Activated CD4-positive, alpha-beta T cell treated with anti-CD3 and anti-CD28 coated beads, Interleukin-2, amount 50 U/mL, for 16 hours (primary cell): Measurements from ENCODE around the gene TAPBP.
"Not testable (repeated sequence)": the region's sequence is repeated elsewhere in the genome, so short reads cannot be mapped to it uniquely, and the experiment has no call there.

ENCODE experiments used
- DNase-seq: peaks from one replicate; pipeline ENCODE4 v3.0.0-alpha.2; 2020

Gene TAPBP

DNA sequence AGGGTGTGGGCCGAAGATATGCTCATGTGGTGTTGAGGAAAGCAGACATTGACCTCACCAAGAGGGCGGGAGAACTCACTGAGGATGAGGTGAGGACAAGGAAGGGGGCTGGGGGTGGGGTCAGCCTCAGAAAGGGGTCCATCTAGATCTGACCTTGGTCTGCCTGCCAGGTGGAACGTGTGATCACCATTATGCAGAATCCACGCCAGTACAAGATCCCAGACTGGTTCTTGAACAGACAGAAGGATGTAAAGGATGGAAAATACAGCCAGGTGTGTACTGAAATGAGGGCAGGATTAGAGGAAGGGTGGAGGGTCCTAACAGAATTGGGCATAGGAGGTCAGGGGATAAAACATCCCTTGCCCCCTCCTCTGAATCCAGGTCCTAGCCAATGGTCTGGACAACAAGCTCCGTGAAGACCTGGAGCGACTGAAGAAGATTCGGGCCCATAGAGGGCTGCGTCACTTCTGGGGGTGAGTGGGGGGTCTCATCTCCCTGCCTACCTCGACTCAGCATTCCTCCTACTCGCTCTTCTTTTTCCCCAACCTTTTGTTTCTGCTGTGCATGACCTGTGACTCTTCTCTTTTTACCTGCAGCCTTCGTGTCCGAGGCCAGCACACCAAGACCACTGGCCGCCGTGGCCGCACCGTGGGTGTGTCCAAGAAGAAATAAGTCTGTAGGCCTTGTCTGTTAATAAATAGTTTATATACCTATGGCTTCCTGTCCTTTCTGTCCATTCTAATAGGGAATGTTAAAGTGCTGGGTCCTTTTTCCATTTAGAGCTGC lies 37.9 kb downstream of the TAPBP start:
- not testable (repeated sequence) for DNase-seq

DNA sequence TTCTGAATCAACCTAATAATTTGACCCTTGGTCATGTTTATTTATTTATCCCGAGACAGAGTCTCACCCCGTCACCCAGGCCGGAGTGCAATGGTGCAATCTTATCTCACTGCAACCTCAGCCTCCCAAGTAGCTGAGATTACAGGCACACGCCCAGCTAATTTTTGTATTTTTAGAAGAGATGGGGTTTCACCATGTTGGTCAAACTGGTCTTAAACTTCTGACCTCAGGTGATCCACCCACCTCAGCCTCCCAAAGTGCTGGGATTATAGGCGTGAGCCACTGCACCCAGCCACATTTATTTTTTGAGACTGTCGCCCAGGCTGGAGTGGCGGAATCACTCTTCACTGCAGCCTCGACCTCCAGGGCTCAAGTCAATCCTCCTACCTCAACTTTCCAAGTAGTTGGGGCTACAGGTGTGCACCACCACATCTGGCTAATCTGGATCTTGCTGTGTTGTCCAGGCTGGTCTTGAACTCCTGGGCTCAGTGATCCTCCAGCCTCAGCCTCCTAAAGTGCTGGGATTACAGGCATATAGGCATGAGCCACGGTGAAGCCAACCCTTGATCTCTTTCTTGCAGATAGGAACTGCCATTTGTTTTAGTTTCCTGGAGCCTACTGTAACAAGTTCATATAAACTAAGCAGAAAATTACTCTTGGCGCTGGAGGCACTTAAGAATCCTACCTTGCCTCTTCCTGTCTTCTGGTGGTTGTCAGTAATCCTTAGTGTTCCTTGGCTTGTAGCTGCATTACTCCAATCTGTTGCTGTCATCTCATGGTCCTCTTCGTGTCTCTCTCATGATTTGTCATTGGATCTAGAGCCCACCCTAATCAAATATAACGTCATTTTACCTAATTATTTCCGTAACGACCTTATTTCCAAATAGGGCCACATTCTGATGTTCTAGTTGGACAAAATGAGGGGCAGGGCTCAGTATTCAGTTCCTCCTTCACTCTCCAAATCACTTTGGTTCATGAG lies 39.7 kb downstream of the TAPBP start:
- no peak for DNase-seq

DNA sequence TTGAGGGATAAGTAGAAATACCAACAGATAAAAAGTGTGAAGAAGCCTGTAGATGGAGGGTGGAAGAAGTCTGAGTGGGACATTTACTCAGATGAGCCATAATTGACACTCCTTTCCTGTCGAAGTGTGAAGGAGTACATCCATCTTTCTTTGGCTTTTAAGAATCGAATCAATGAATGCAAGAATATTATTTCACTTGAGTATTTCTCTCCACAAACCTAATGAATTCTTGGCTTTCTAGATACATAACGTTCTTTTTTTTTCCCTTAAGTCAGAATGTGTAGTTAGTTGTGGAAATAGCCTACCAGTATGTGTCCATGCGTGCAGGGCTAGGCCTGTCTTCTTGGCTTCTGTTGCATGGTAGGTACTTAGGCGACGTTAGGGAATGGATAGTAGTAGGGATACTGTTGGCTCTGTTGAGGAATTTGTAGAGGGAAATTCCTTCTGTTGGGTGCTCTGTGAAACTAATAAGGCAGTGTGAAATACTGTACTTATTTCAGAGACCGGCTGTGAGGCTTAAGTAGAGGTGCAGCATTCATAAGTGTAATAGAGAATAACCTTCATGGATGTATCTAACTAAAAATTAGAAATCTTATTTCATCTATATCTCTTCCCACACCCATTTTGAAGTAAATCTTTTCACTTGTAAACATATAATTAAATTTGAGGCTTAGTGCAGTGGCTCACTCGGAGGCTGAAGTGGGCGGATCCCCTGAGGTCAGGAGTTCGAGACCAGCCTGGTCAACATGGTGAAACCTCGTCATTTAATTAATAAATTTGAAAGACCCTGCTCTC lies 40.6 kb downstream of the TAPBP start:
- DNase-seq = no peak

- DNase-seq = no peak
Observed at GRCh38 chr6:33272275-33273128, 41.4 kb downstream of the TAPBP start.

- peak; percentile 97 for DNase-seq
Observed at GRCh38 chr6:33271468-33272274, 42.2 kb downstream of the TAPBP start, which contains the start of the genes RPS18 and VPS52. TSS of gene RPS18 (plus strand) at chr6:33272075. CDS start at chr6:33272120, 45 bp downstream. TSS of gene VPS52 (minus strand) at chr6:33271876. CDS start at chr6:33271675, 201 bp downstream.

GRCh38 chr6:33271117-33271467 lies 42.8 kb downstream of the TAPBP start:
- no peak for DNase-seq

DNA sequence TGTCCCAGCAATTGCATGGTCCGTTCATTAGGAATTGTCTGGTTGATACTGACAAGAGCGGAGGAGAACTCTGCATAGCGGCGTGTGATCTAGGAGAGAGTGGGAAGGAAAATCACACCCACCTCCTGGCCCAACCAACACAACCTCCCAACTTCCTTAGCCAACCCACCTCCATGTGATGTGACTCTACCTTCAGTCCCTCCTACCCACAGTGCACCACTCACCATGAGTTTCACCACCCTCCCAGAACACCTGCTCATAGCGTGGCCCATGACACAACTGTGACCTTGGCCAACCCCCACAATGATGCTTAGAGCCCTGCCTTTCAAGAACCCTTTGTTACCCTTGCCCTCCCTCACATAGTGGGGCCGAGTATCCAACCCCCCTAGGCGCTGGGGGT lies 49.9 kb downstream of the TAPBP start:
- DNase-seq = no peak

- DNase-seq = not testable (repeated sequence)
Observed at GRCh38 chr6:33262490-33262889, 51.4 kb downstream of the TAPBP start.

DNA sequence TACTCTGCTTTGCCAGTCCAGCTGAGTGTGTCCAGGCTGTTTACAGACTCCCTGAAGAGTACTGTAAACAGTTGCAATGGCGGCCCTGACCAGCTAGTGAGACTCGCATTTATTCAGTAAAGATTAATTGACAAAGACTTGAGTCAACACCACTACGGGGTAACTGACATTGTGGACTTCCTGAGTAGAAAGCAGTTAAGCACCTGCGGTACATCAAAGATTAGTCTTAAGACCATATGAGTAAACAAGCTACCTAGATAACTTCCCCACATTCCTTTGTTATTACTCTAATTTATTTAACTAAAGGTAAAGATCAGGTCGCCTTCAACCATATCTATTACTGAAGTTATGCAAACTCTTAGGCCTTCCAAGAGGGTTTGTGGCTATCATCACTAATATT lies 54.8 kb downstream of the TAPBP start:
- DNase-seq = no peak

- DNase-seq = no peak
Observed at GRCh38 chr6:33254591-33254990, 59.3 kb downstream of the TAPBP start.

- DNase-seq = no peak
Observed at GRCh38 chr6:33252759-33253158, 61.1 kb downstream of the TAPBP start.

GRCh38 chr6:33251395-33252012 lies 62.4 kb downstream of the TAPBP start:
- DNase-seq = peak; percentile 9

GRCh38 chr6:33250731-33251130 lies 63.1 kb downstream of the TAPBP start:
- DNase-seq = no peak

DNA sequence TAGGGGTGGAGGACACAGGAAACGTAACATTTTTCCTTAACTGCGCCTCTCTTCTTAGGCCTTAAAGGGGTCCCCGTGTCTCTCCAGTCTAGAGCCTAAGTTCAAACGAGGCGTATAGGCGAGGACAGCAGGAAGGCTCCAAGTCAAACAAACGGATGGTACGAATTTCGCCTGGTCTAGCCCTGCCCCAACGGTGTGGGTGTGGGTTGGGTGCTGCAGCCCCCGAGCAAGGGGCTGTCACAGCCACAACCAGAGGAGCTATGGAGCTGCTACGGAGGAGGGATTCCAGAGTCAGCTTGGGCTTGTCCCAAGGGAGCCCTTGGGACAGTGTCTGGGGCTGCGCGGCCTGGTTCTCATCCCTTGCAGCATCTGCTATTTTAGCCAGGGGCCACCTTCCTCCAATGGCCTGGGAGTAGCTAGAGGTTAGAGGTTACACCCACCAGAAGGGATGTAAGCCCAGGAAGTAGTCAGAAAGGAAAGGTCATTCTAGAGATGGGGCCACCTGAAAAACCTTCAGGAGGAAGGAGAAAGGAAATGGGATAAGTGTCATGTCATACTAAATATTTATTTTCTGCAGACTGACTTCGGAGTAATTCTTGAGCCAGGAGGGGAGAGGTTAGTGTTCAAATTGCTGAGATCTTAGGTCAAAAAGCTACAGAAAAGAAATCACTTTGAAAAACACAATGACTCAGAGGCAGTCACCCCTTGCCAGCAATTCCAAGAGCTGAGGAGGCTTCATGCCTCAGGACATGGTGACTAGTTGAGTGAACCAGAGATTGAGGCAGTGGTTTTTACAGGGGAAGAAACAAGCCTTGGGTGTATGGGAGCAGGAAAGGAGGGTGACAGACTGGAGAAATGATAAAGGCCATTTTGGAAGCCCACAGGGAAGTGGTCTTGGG lies 63.9 kb downstream of the TAPBP start:
- peak; percentile 30 for DNase-seq
